SK-N-SH (cell line): ENCODE results near the gene RAPGEF1. TPM values are rescaled to one million over a fixed set of nuclear protein-coding genes. Genes with fewer than 3 reads are reported as not detected.
"Not testable (repeated sequence)": the region's sequence is repeated elsewhere in the genome, so short reads cannot be mapped to it uniquely, and the experiment has no call there.

Source experiments
- CTCF ChIA-PET: fragments of 300-600, 350-600 bp; formaldehyde crosslinking; extraction: SDS; loops from one replicate; lab custom pipeline; 2021; lab: Yijun Ruan, JAX
- POLR2A ChIA-PET: fragments of 350-600 bp; sonication (Branson Sonifier 250); formaldehyde crosslinking; extraction: SDS; loops from one replicate; lab custom pipeline; 2020; ENCODE audit warnings: antibody characterized with exemption, inconsistent platforms; lab: Yijun Ruan, JAX
- DNase-seq: peaks from one replicate; pipeline ENCODE4 v3.0.0; 2012
- H2AFZ ChIP-seq: fragments of 200-600 bp; sonication (generic); 2 replicates; pipeline ENCODE4 v1.8.1; 2016; ENCODE audit warnings: antibody characterized with exemption, mild to moderate bottlenecking, low read depth
- H3F3A ChIP-seq: fragments of 200-600 bp; sonication (generic); replicated peaks from 2 replicates; pipeline ENCODE3; 2016; ENCODE audit warnings: antibody characterized with exemption, mild to moderate bottlenecking; ENCODE audit not compliant: insufficient read depth
- H3K27ac ChIP-seq, 2 experiments: fragments of 200-500 bp in 1 of 2; fragments of 200-600 bp in 1 of 2; sonication (Bioruptor generic) in 1 of 2; sonication (generic), shearing (Covaris generic) in 1 of 2; 2 replicates each; pipeline versions ENCODE4 v1.5.1 to v1.6.1; 2014 to 2016; ENCODE audit warnings: low read depth in 2 of 2, inconsistent platforms in 1 of 2, low read length in 1 of 2, mild to moderate bottlenecking in 1 of 2, mixed read lengths in 1 of 2
- H3K27me3 ChIP-seq: fragments of 200-600 bp; sonication (generic), shearing (Covaris generic); 2 replicates; pipeline ENCODE4 v1.6.1; 2016; ENCODE audit warnings: mixed run types; ENCODE audit not compliant: insufficient read depth
- H3K36me3 ChIP-seq, 2 experiments: fragments of 200-500 bp in 1 of 2; fragments of 200-600 bp in 1 of 2; sonication (Bioruptor generic) in 1 of 2; sonication (generic) in 1 of 2; replicated peaks in 1 of 2; 2 replicates each; pipeline versions ENCODE3 to v1.5.1; 2014 to 2016; ENCODE audit warnings: low read length in 1 of 2, mild to moderate bottlenecking in 1 of 2; ENCODE audit not compliant: insufficient read depth in 2 of 2, control insufficient read depth in 1 of 2
- H3K4me1 ChIP-seq, 2 experiments: fragments of 200-500 bp in 1 of 2; fragments of 200-600 bp in 1 of 2; sonication (Bioruptor generic) in 1 of 2; sonication (generic), shearing (Covaris generic) in 1 of 2; 2 replicates each; pipeline versions ENCODE4 v1.5.1 to v1.6.1; 2014 to 2016; ENCODE audit warnings: low read depth in 1 of 2, low read length in 1 of 2, mixed run types in 1 of 2; ENCODE audit not compliant: insufficient read depth in 2 of 2, control insufficient read depth in 1 of 2
- H3K4me2 ChIP-seq: fragments of 200-600 bp; sonication (generic), shearing (Covaris generic); 2 replicates; pipeline ENCODE4 v1.6.1; 2017; ENCODE audit warnings: mixed run types
- H3K4me3 ChIP-seq, 2 experiments: fragments of 200-500 bp in 1 of 2; fragments of 200-600 bp in 1 of 2; sonication (Bioruptor generic) in 1 of 2; sonication (generic), shearing (Covaris generic) in 1 of 2; 2 replicates each; pipeline versions ENCODE4 v1.5.1 to v1.8.1; 2014 to 2016; ENCODE audit warnings: low read depth in 2 of 2, inconsistent platforms in 1 of 2, low read length in 1 of 2, mild to moderate bottlenecking in 1 of 2, mixed read lengths in 1 of 2, moderate library complexity in 1 of 2
- H3K79me2 ChIP-seq: fragments of 200-600 bp; sonication (generic); 2 replicates; pipeline ENCODE4 v1.8.1; 2017; ENCODE audit warnings: mild to moderate bottlenecking; ENCODE audit not compliant: insufficient read depth
- H3K9ac ChIP-seq: fragments of 200-600 bp; sonication (generic); 2 replicates; pipeline ENCODE4 v1.6.1; 2017; ENCODE audit warnings: mixed run types
- H3K9me2 ChIP-seq: fragments of 200-600 bp; sonication (generic); 2 replicates; pipeline ENCODE4 v1.6.1; 2017; ENCODE audit warnings: mixed run types
- H3K9me3 ChIP-seq: fragments of 200-600 bp; sonication (generic); 2 replicates; pipeline ENCODE4 v1.6.1; 2017; ENCODE audit warnings: mixed run types, mild to moderate bottlenecking, moderate library complexity
- H4K20me1 ChIP-seq: fragments of 200-600 bp; sonication (generic); 2 replicates; pipeline ENCODE4 v1.6.1; 2017; ENCODE audit warnings: mild to moderate bottlenecking, mixed run types; ENCODE audit not compliant: insufficient read depth
- FOXM1 ChIP-seq: IDR thresholded peaks from 2 replicates; pipeline ENCODE4 v1.4.0; 2012; ENCODE audit warnings: low read depth, mild to moderate bottlenecking
- MXI1 ChIP-seq: IDR thresholded peaks from 2 replicates; pipeline ENCODE4 v1.6.1; 2012; ENCODE audit warnings: mild to moderate bottlenecking, low read depth, low read length, improper control_type of control experiment
- REST ChIP-seq: IDR thresholded peaks from 2 replicates; pipeline ENCODE4 v1.6.1; 2012; ENCODE audit warnings: mild to moderate bottlenecking, low read depth, low read length, moderate library complexity
- RFX5 ChIP-seq: IDR thresholded peaks from 2 replicates; pipeline ENCODE4 v1.6.1; 2012; ENCODE audit warnings: mild to moderate bottlenecking, improper control_type of control experiment, low read length
- SIN3A ChIP-seq: IDR thresholded peaks from 2 replicates; pipeline ENCODE4 v1.6.1; 2012; ENCODE audit warnings: low read depth, mild to moderate bottlenecking, low read length, moderate library complexity, borderline replicate concordance
- SMC3 ChIP-seq: IDR thresholded peaks from 2 replicates; pipeline ENCODE4 v1.6.1; 2012; ENCODE audit warnings: low read depth, low read length, improper control_type of control experiment
- TAF1 ChIP-seq: IDR thresholded peaks from 2 replicates; pipeline ENCODE4 v1.6.1; 2012; ENCODE audit warnings: low read depth, mild to moderate bottlenecking, low read length, moderate library complexity, borderline replicate concordance
- TCF12 ChIP-seq: IDR thresholded peaks from 2 replicates; pipeline ENCODE4 v1.4.0; 2012
- WGBS: methylation state at CpG from one replicate; pipeline ENCODE4 v1.1.6; 2017; ENCODE audit warnings: low lambda C conversion rate; 5-methylcytosine and 5-hydroxymethylcytosine counted together
- polyA plus RNA-seq, 3 experiments: library from polyadenylated mRNA; depleted of rRNA; stranded (reverse); fragments of >200 nt; gene quantifications; 2 replicates each; pipeline ENCODE4 v1.2.3, GENCODE V29; 2012

The RAPGEF1 gene
- polyA plus RNA-seq, 1 of the 3 experiments (the other 2 are of a cell fraction): 26.2 TPM

GRCh38 chr9:131685753-131686706 is 53.8 kb downstream of the RAPGEF1 start:
- H3K9me3 ChIP-seq: no peaks in the 10 kb centered on the region
- CTCF ChIA-PET: interaction anchor here (1.2 kb wide), 1 partner anchor 54 kb away, joined by 3 read pairs; no protein-coding TSS in a partner anchor
- 96% methylated on average over 15 of the region's 15 CpGs for WGBS

DNA sequence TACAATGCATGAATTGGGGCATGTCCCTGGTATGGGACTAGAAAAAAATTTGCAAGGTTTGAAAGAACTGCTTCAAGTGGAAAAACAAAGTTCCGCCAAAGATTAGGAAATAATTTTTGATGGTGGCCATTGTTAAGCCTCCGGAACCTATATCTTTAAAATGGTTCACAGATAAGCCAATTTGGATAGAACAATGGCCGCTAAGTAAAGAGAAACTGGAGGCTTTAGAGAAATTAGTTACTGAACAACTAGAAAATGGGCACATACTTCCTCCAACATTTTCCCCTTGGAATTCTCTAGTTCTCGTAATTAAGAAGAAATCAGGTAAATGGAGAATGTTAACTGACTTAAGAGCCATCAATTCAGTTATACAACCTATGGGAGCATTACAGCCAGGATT is 56.8 kb downstream of the RAPGEF1 start:
- H3K9ac ChIP-seq, POLR2A ChIA-PET, DNase-seq, H2AFZ ChIP-seq, H3K36me3 ChIP-seq, H3K9me3 ChIP-seq, H3K9me2 ChIP-seq, H3K4me2 ChIP-seq, CTCF ChIA-PET, H3K27me3 ChIP-seq, H3K4me3 ChIP-seq, H3K27ac ChIP-seq: not testable (repeated sequence)
- Histone ChIP-seq H3K79me2 (peaks cover 15% of the 10 kb centered on the region; the same call in 1 of the 2 replicates), H4K20me1 (peaks cover 22% of the 10 kb centered on the region), H3K4me1 (peaks cover 10 to 17% of the 10 kb centered on the region in 2 experiments; a peak in 3 of 4 replicates), H3F3A (peaks cover 14% of the 10 kb centered on the region)
- WGBS: 100% methylated on average over 4 of the region's 4 CpGs

More at GRCh38 chr9:131685753-131686706, 53.8 kb downstream of the RAPGEF1 start:
- no peak overlapping the region for H2AFZ ChIP-seq
- H3F3A ChIP-seq: no peaks in the 10 kb centered on the region
- H3K27me3 ChIP-seq: no peaks in the 10 kb centered on the region
- peaks cover 11% of the 10 kb centered on the region for H4K20me1 ChIP-seq
- TF ChIP-seq REST (no peak), FOXM1 (no peak), SMC3 (no peak), RFX5 (no peak), MXI1 (no peak), TCF12 (no peak), TAF1 (no peak), SIN3A (no peak)
- no peaks in the 10 kb centered on the region; a peak in 2 of 4 replicates for H3K4me1 ChIP-seq
- no peak overlapping the region for H3K9ac ChIP-seq
- H3K36me3 ChIP-seq: no peaks in the 10 kb centered on the region
- H3K4me3 ChIP-seq: no peak overlapping the region
- DNase-seq: no peak
- POLR2A ChIA-PET: no interaction called here
- H3K79me2 ChIP-seq: peaks cover 18% of the 10 kb centered on the region; the same call in 1 of the 2 replicates
- no peak overlapping the region for H3K4me2 ChIP-seq
- H3K27ac ChIP-seq: no peak overlapping the region
- no peaks in the 10 kb centered on the region for H3K9me2 ChIP-seq
